ENCODE data around the gene TACC3.

DNA sequence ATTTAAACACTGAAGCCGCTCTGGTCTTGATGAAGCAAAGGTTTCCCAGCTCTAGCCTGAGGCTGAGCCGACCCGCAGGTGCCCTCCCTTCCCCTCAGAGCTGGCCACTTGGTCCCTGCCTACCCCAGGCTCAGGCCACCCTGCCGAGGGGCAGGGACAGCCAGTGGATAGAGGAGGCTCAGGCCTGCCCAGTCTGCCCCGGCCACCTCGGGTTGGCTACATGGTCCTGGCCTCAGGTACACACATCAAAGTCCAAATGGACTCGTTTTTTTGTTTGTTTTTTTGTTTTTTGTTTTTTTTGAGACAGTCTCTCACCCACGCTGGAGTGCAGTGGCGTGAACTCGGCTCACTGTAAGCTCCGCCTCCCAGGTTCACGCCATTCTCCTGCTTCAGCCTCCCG is 23.8 kb downstream of the TACC3 start:
- TF ChIP-seq CTCF (IDR thresholded peaks at IDR 0.05), result no peak
- TF ChIP-seq POLR2A (IDR thresholded peaks at IDR 0.05), result no peak

Data from uterus (tissue), 2 donors.